Trophoblast cell (in vitro differentiated cells and primary cell): Measurements from ENCODE around the gene HES4.
A peak's percentile ranks its signal among the peaks of the same experiment; 100 is the strongest.

Source experiments
- DNase-seq, 2 donors: peaks; one replicate each; pipeline ENCODE4 v3.0.0-alpha.2; 2016
- H2AFZ ChIP-seq: 2 replicates; pipeline ENCODE4 v1.6.1; 2013; ENCODE audit warnings: low read length, moderate library complexity, mild to moderate bottlenecking; ENCODE audit not compliant: insufficient read depth, poor library complexity
- H2AK5ac ChIP-seq: 2 replicates; pipeline ENCODE4 v1.6.1; 2013; ENCODE audit warnings: mild to moderate bottlenecking, low read length
- H2BK120ac ChIP-seq: 2 replicates; pipeline ENCODE4 v1.6.1; 2013; ENCODE audit warnings: low read length, mild to moderate bottlenecking, moderate library complexity; ENCODE audit not compliant: insufficient read depth, poor library complexity
- H2BK12ac ChIP-seq: 2 replicates; pipeline ENCODE4 v1.6.1; 2013; ENCODE audit warnings: mild to moderate bottlenecking, low read length, moderate library complexity
- H2BK5ac ChIP-seq: 2 replicates; pipeline ENCODE4 v1.6.1; 2013; ENCODE audit warnings: low read length, low read depth, moderate library complexity, mild to moderate bottlenecking; ENCODE audit not compliant: poor library complexity
- H3K14ac ChIP-seq: 2 replicates; pipeline ENCODE4 v1.6.1; 2013; ENCODE audit warnings: mild to moderate bottlenecking, low read length
- H3K18ac ChIP-seq: 2 replicates; pipeline ENCODE4 v1.6.1; 2013; ENCODE audit warnings: mild to moderate bottlenecking, low read length
- H3K23ac ChIP-seq: 2 replicates; pipeline ENCODE4 v1.6.1; 2013; ENCODE audit warnings: low read length
- H3K27ac ChIP-seq: 2 replicates; pipeline ENCODE4 v1.5.1; 2013; ENCODE audit warnings: low read depth, mild to moderate bottlenecking, inconsistent platforms, low read length, moderate library complexity
- H3K27me3 ChIP-seq: 2 replicates; pipeline ENCODE4 v1.6.1; 2013; ENCODE audit warnings: inconsistent platforms, mild to moderate bottlenecking, low read length, moderate library complexity; ENCODE audit not compliant: insufficient read depth
- H3K36me3 ChIP-seq, 2 experiments: 1 replicate in 1 of 2; 2 replicates in 1 of 2; pipeline ENCODE4 v1.6.1; 2013; ENCODE audit warnings: low read length in 2 of 2, mild to moderate bottlenecking in 2 of 2, moderate library complexity in 1 of 2; ENCODE audit not compliant: insufficient read depth in 2 of 2, control insufficient read depth in 1 of 2
- H3K4ac ChIP-seq: 2 replicates; pipeline ENCODE4 v1.6.1; 2013; ENCODE audit warnings: low read depth, mild to moderate bottlenecking, low read length, moderate library complexity
- H3K4me1 ChIP-seq, 2 experiments: 1 replicate in 1 of 2; 2 replicates in 1 of 2; pipeline ENCODE4 v1.6.1; 2013; ENCODE audit warnings: low read length in 2 of 2, mild to moderate bottlenecking in 2 of 2, moderate library complexity in 1 of 2; ENCODE audit not compliant: insufficient read depth in 2 of 2, control insufficient read depth in 1 of 2
- H3K4me2 ChIP-seq: 2 replicates; pipeline ENCODE4 v1.6.1; 2013; ENCODE audit warnings: inconsistent platforms, mild to moderate bottlenecking, low read length, moderate library complexity
- H3K4me3 ChIP-seq: 2 replicates; pipeline ENCODE4 v1.5.1; 2013; ENCODE audit warnings: mild to moderate bottlenecking, low read depth, low read length, inconsistent platforms
- H3K79me1 ChIP-seq: one replicate; pipeline ENCODE4 v1.6.1; 2013; ENCODE audit warnings: low read length
- H3K79me2 ChIP-seq: 2 replicates; pipeline ENCODE4 v1.6.1; 2013; ENCODE audit warnings: low read length, mild to moderate bottlenecking; ENCODE audit not compliant: control insufficient read depth, insufficient read depth, poor library complexity
- H3K9ac ChIP-seq: 2 replicates; pipeline ENCODE4 v1.6.1; 2013; ENCODE audit warnings: mild to moderate bottlenecking, low read length
- H3K9me3 ChIP-seq: 2 replicates; pipeline ENCODE4 v1.6.1; 2013; ENCODE audit warnings: low read depth, mild to moderate bottlenecking, control low read depth, inconsistent platforms, low read length; ENCODE audit not compliant: insufficient read depth
- H4K12ac ChIP-seq: 2 replicates; pipeline ENCODE4 v1.6.1; 2013; ENCODE audit warnings: low read depth, mild to moderate bottlenecking, low read length, moderate library complexity
- H4K8ac ChIP-seq: 2 replicates; pipeline ENCODE4 v1.6.1; 2013; ENCODE audit warnings: low read depth, mild to moderate bottlenecking, low read length, moderate library complexity
- H4K91ac ChIP-seq: one replicate; pipeline ENCODE4 v1.6.1; 2013; ENCODE audit warnings: low read depth, mild to moderate bottlenecking, low read length, moderate library complexity
- WGBS: extraction: QIAGEN DNeasy Blood & Tissue Kit; methylation state at CpG from one replicate; pipeline ENCODE4 v1.1.7; 2013; ENCODE audit warnings: missing lambda C conversion rate; ENCODE audit not compliant: insufficient read length, insufficient coverage; ENCODE audit errors: extremely low coverage; 5-methylcytosine and 5-hydroxymethylcytosine counted together

Gene HES4

GRCh38 chr1:963301-963651, 36.6 kb downstream of the HES4 start:
- no CpG with 5 or more reads among the region's 16 CpGs for WGBS
- H3K27ac ChIP-seq: no peak overlapping the region
- H2BK120ac ChIP-seq: no peak overlapping the region
- H3K27me3 ChIP-seq: peaks cover 3% of the 10 kb centered on the region
- no peak overlapping the region for H2AFZ ChIP-seq
- H4K91ac ChIP-seq: no peak overlapping the region
- H3K18ac ChIP-seq: no peak overlapping the region
- peaks cover 16 to 31% of the 10 kb centered on the region in 2 experiments for H3K4me1 ChIP-seq
- H4K12ac ChIP-seq: no peak overlapping the region
- H4K8ac ChIP-seq: no peak overlapping the region
- no peak overlapping the region for H2AK5ac ChIP-seq
- H3K79me1 ChIP-seq: peaks cover 13% of the 10 kb centered on the region
- no peak overlapping the region for H3K9ac ChIP-seq
- H2BK5ac ChIP-seq: no peak overlapping the region
- no peak overlapping the region for H2BK12ac ChIP-seq
- peaks cover 5% of the 10 kb centered on the region for H3K79me2 ChIP-seq
- DNase-seq: no peak
- H3K23ac ChIP-seq: no peak overlapping the region
- no peak overlapping the region for H3K4me3 ChIP-seq
- H3K36me3 ChIP-seq: peaks cover 26 to 35% of the 10 kb centered on the region in 2 experiments
- peaks cover 4% of the 10 kb centered on the region for H3K9me3 ChIP-seq
- H3K4me2 ChIP-seq: no peak overlapping the region
- H3K4ac ChIP-seq: no peak overlapping the region
- H3K14ac ChIP-seq: no peak overlapping the region

GRCh38 chr1:962381-963300, 37.3 kb downstream of the HES4 start:
- Histone ChIP-seq H3K4ac (no peak overlapping the region), H3K9ac (no peak overlapping the region), H3K4me1 (peaks cover 16 to 31% of the 10 kb centered on the region in 2 experiments), H2BK120ac (no peak overlapping the region), H3K27me3 (peaks cover 3% of the 10 kb centered on the region), H3K79me2 (peaks cover 5% of the 10 kb centered on the region), H2BK12ac (no peak overlapping the region), H2AFZ (no peak overlapping the region), H4K91ac (no peak overlapping the region), H4K8ac (no peak overlapping the region), H3K79me1 (peaks cover 13% of the 10 kb centered on the region), H3K36me3 (peaks cover 26 to 35% of the 10 kb centered on the region in 2 experiments), H3K18ac (no peak overlapping the region), H3K27ac (no peak overlapping the region), H3K23ac (no peak overlapping the region), H2AK5ac (no peak overlapping the region), H3K14ac (no peak overlapping the region), H4K12ac (no peak overlapping the region), H3K4me3 (no peak overlapping the region), H3K9me3 (peaks cover 4% of the 10 kb centered on the region), H3K4me2 (no peak overlapping the region), H2BK5ac (no peak overlapping the region)
- WGBS: no CpG with 5 or more reads among the region's 57 CpGs
- DNase-seq: no peak

- peaks cover 36 to 47% of the 10 kb centered on the region in 2 experiments for H3K36me3 ChIP-seq
- no peak overlapping the region for H2AK5ac ChIP-seq
- H3K79me1 ChIP-seq: peaks cover 10% of the 10 kb centered on the region
- no CpG with 5 or more reads among the region's 56 CpGs for WGBS
- no peak overlapping the region for H2BK5ac ChIP-seq
- peaks cover 5% of the 10 kb centered on the region for H3K79me2 ChIP-seq
- H3K14ac ChIP-seq: peak overlapping the region; percentile 37
- no peak overlapping the region for H3K23ac ChIP-seq
- H3K4ac ChIP-seq: no peak overlapping the region
- H2BK120ac ChIP-seq: no peak overlapping the region
- peak overlapping the region; percentile 5 for H3K9ac ChIP-seq
- H4K91ac ChIP-seq: peak overlapping the region; percentile 68
- no peak overlapping the region for H3K27ac ChIP-seq
- peak; percentile 46 to 71 for DNase-seq
- H3K4me2 ChIP-seq: peak overlapping the region; percentile 88
- peak overlapping the region; percentile 96 for H3K4me3 ChIP-seq
- no peak overlapping the region for H2BK12ac ChIP-seq
- peak overlapping the region; percentile 67 for H2AFZ ChIP-seq
- H3K27me3 ChIP-seq: peaks cover 3% of the 10 kb centered on the region
- H4K8ac ChIP-seq: peak overlapping the region; percentile 50
- H3K18ac ChIP-seq: peak overlapping the region; percentile 47
- peaks cover 4% of the 10 kb centered on the region for H3K9me3 ChIP-seq
- peaks cover 10 to 21% of the 10 kb centered on the region in 2 experiments for H3K4me1 ChIP-seq
- H4K12ac ChIP-seq: peak overlapping the region; percentile 51
Measured at GRCh38 chr1:961132-961669, 38.7 kb downstream of the HES4 start.

- DNase-seq: peak; percentile 58 to 72
- Histone ChIP-seq H3K23ac (no peak within 1 kb of the TSS), H3K27me3 (peaks cover 3% of the 10 kb centered on the region), H3K4me2 (peak within 1 kb of the TSS; percentile 88), H2BK12ac (peak within 1 kb of the TSS; percentile 51), H2BK120ac (peak within 1 kb of the TSS; percentile 43), H4K8ac (peak within 1 kb of the TSS; percentile 85), H2AFZ (peak within 1 kb of the TSS; percentile 67), H3K9me3 (peaks cover 4% of the 10 kb centered on the region), H4K12ac (peak within 1 kb of the TSS; percentile 51), H3K4ac (peak within 1 kb of the TSS; percentile 46), H2BK5ac (no peak within 1 kb of the TSS), H3K36me3 (peaks cover 42 to 54% of the 10 kb centered on the region in 2 experiments), H3K4me3 (peak within 1 kb of the TSS; percentile 96), H3K4me1 (peaks cover 5 to 15% of the 10 kb centered on the region in 2 experiments), H4K91ac (peak within 1 kb of the TSS; percentile 84), H2AK5ac (peak within 1 kb of the TSS; percentile 5), H3K27ac (no peak within 1 kb of the TSS), H3K18ac (peak within 1 kb of the TSS; percentile 57), H3K14ac (peak within 1 kb of the TSS; percentile 41), H3K79me2 (peaks cover 5% of the 10 kb centered on the region), H3K9ac (peak within 1 kb of the TSS; percentile 66), H3K79me1 (peaks cover 10% of the 10 kb centered on the region)
- WGBS: no CpG with 5 or more reads among the region's 109 CpGs
Measured at GRCh38 chr1:960363-961131, 39.4 kb downstream of the HES4 start, which contains the start of gene KLHL17. TSS of gene KLHL17 (plus strand) at chr1:960584. CDS start at chr1:960694, 110 bp downstream.
